Natural killer cell treated with Interleukin-12 subunit alpha and Interleukin-12 subunit beta and Interleukin-15 and Interleukin-18, amount 100 ng/mL, for 72 hours (primary cell): ENCODE measurements around the gene NIT1. TPM values are rescaled to one million over a fixed set of nuclear protein-coding genes. Genes with fewer than 3 reads are reported as not detected.
"Not testable (repeated sequence)": the region's sequence is repeated elsewhere in the genome, so short reads cannot be mapped to it uniquely, and the experiment has no call there.

Source experiments
- ATAC-seq, 2 donors: fragments of 150-1000 bp; cut with Tn5 transposase in 1 of 2; sonication (Bioruptor Pico), chemical (Tn5 transposase) in 1 of 2; 2 replicates each; pipeline ENCODE4 v1.10.0; 2021
- DNase-seq: peaks from one replicate; pipeline ENCODE4 v3.0.0; 2022; ENCODE audit warnings: low spot score
- H3K27ac Mint-ChIP-seq, 2 donors: 1 replicate in 1 of 2; 2 replicates in 1 of 2; pipeline ENCODE4 v1.8.0; 2022; ENCODE audit warnings: mixed read lengths in 2 of 2, mild to moderate bottlenecking in 1 of 2, moderate library complexity in 1 of 2
- H3K27me3 Mint-ChIP-seq, 2 donors: 1 replicate in 1 of 2; 2 replicates in 1 of 2; pipeline ENCODE4 v1.8.0; 2022; ENCODE audit warnings: mixed read lengths in 2 of 2
- H3K36me3 Mint-ChIP-seq: one replicate; pipeline ENCODE4 v1.8.0; 2022; ENCODE audit warnings: mixed read lengths
- H3K4me1 Mint-ChIP-seq, 2 donors: 1 replicate in 1 of 2; 2 replicates in 1 of 2; pipeline ENCODE4 v1.8.0; 2022; ENCODE audit warnings: low read depth in 2 of 2, mixed read lengths in 2 of 2, mild to moderate bottlenecking in 1 of 2
- H3K4me3 Mint-ChIP-seq: one replicate; pipeline ENCODE4 v1.8.0; 2022; ENCODE audit warnings: mixed read lengths
- H3K9me3 Mint-ChIP-seq: 2 replicates; pipeline ENCODE4 v1.8.0; 2022; ENCODE audit warnings: mixed read lengths
- total RNA-seq, 2 donors: library from RNA; stranded (reverse); gene quantifications; one replicate each; pipeline ENCODE4 v1.2.3, GENCODE V29; 2022

NIT1 gene
- total RNA-seq, 2 donors from 2014 or later, result 29.3 to 37.2 TPM

DNA sequence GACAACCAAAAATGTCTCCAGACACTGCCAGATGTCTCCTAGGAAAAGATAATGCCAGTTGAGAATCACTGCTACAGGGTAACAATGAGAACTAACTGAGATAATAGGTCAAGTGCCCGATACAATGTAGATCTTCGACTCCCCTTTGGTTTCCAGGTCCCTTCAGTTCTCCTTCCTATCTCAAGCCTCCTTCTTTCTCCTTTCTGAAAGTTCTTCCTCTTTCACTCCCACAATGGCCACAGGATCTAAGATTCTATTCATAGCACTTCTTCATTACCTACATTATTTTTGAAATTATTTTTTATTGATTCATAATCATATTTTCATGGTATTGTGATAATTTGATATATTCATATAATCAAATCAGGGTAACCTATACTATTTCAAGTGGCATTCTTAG, 6.4 kb upstream of the NIT1 start:
- Mint-ChIP-seq H3K4me3 (no peak overlapping the region), H3K27ac (no peak overlapping the region)

GRCh38 chr1:161113915-161114314, 4.0 kb upstream of the NIT1 start:
- H3K36me3 Mint-ChIP-seq, result peaks cover 10% of the 10 kb centered on the region
- no peaks in the 10 kb centered on the region for H3K9me3 Mint-ChIP-seq
- H3K27me3 Mint-ChIP-seq, result no peaks in the 10 kb centered on the region
- H3K27ac Mint-ChIP-seq, result peak overlapping the region; percentile 22 to 24
- H3K4me1 Mint-ChIP-seq, result peaks cover 44 to 55% of the 10 kb centered on the region in 2 donors
- peak overlapping the region; percentile 30 for H3K4me3 Mint-ChIP-seq
- no peak for DNase-seq
- ATAC-seq, result no peak

More for the DNA sequence above, 6.4 kb upstream of the NIT1 start:
- Mint-ChIP-seq H3K4me1 (peaks cover 38 to 48% of the 10 kb centered on the region in 2 donors), H3K27me3 (no peaks in the 10 kb centered on the region), H3K9me3 (no peaks in the 10 kb centered on the region), H3K36me3 (peaks cover 10% of the 10 kb centered on the region)
- DNase-seq (no peak), ATAC-seq (no peak)

DNA sequence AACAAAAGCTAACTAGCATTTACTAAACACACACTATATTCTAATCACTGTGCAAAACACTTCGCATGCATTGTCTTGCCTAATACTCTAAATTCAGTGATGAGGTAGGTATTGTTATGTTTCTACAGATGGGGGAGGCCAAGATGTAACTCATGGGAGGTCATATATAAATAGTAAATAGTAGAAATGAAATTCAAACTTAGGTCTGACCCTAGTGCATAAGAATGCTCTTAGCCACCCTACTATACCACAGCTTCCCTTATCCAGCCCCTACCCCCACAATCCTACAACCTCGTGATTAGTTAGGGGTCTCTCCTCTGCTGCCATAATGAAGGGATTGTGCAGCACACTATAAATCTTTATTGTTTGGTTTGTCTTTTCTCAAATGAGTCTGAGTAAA, 3.3 kb upstream of the NIT1 start:
- peak overlapping the region; percentile 22 to 24 for H3K27ac Mint-ChIP-seq
- H3K9me3 Mint-ChIP-seq, result no peaks in the 10 kb centered on the region
- peak overlapping the region; percentile 30 for H3K4me3 Mint-ChIP-seq
- H3K27me3 Mint-ChIP-seq, result no peaks in the 10 kb centered on the region
- peaks cover 9% of the 10 kb centered on the region for H3K36me3 Mint-ChIP-seq
- H3K4me1 Mint-ChIP-seq, result peaks cover 48 to 58% of the 10 kb centered on the region in 2 donors
- DNase-seq (no peak), ATAC-seq (no peak)

GRCh38 chr1:161115132-161115711, 2.7 kb upstream of the NIT1 start:
- peak; percentile 21 to 34 for ATAC-seq

GRCh38 chr1:161115961-161116360, 1.9 kb upstream of the NIT1 start:
- Mint-ChIP-seq H3K36me3 (peaks cover 14% of the 10 kb centered on the region), H3K27ac (peak overlapping the region; percentile 89 to 90), H3K4me3 (peak overlapping the region; percentile 97), H3K4me1 (peaks cover 56 to 67% of the 10 kb centered on the region in 2 donors)
- not testable (repeated sequence) for DNase-seq, ATAC-seq, H3K27me3 Mint-ChIP-seq, H3K9me3 Mint-ChIP-seq

More at GRCh38 chr1:161115132-161115711, 2.7 kb upstream of the NIT1 start:
- Mint-ChIP-seq H3K4me1 (peaks cover 54 to 65% of the 10 kb centered on the region in 2 donors), H3K9me3 (no peaks in the 10 kb centered on the region), H3K36me3 (peaks cover 14% of the 10 kb centered on the region), H3K27ac (peak overlapping the region; percentile 22 to 24), H3K27me3 (no peaks in the 10 kb centered on the region), H3K4me3 (peak overlapping the region; percentile 97)
- DNase-seq, result no peak

- no peaks in the 10 kb centered on the region for H3K9me3 Mint-ChIP-seq
- no peaks in the 10 kb centered on the region for H3K27me3 Mint-ChIP-seq
- ATAC-seq, result peak; percentile 50 to 66
- peak; percentile 72 for DNase-seq
- peaks cover 30% of the 10 kb centered on the region for H3K36me3 Mint-ChIP-seq
- peaks cover 43 to 44% of the 10 kb centered on the region in 2 donors for H3K4me1 Mint-ChIP-seq
- H3K4me3 Mint-ChIP-seq, result peak overlapping the region; percentile 97
- peak overlapping the region; percentile 89 to 90 for H3K27ac Mint-ChIP-seq
These were observed 1.4 kb downstream of the NIT1 start for GRCh38 chr1:161119092-161119903.

DNA sequence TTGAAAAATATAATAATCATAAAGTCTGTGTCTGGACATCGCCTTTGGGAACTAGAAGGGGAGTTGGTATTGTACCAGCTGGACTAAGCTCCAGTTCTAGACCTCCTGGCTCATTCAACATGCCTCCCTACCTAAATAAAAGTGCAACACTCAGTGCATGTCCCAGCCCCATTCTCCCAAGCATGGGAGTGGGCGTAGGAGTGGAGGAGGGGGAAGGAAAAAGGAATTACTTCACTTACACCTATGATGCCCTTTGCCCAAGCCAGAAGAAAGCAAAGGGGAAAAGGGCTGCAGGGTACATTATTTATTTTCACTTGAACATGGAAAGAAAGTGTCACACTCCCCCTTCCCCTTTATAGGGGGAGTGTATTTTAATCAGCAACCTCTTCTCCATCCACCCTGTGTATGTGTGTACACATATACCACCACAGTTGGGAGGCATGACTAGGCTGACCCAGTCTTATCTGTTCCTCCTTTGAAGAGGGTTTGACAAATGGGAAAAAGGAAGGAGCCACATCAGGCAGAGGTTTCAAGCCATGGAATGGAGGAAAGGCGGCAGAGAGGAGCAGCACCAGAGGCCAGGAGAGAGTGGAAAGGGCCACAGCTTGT, 3.2 kb downstream of the NIT1 start:
- H3K4me1 Mint-ChIP-seq, result peaks cover 35 to 40% of the 10 kb centered on the region in 2 donors
- H3K4me3 Mint-ChIP-seq, result no peak overlapping the region
- H3K27me3 Mint-ChIP-seq, result no peaks in the 10 kb centered on the region
- H3K27ac Mint-ChIP-seq, result peak overlapping the region; percentile 10 to 35
- H3K36me3 Mint-ChIP-seq, result peaks cover 36% of the 10 kb centered on the region
- ATAC-seq, result no peak
- H3K9me3 Mint-ChIP-seq, result no peaks in the 10 kb centered on the region
- DNase-seq, result no peak

- peaks cover 34 to 40% of the 10 kb centered on the region in 2 donors for H3K4me1 Mint-ChIP-seq
- H3K4me3 Mint-ChIP-seq, result no peak overlapping the region
- no peaks in the 10 kb centered on the region for H3K9me3 Mint-ChIP-seq
- H3K36me3 Mint-ChIP-seq, result peaks cover 43% of the 10 kb centered on the region
- ATAC-seq (no peak), DNase-seq (no peak)
- H3K27me3 Mint-ChIP-seq, result no peaks in the 10 kb centered on the region
- H3K27ac Mint-ChIP-seq, result peak overlapping the region; percentile 10 to 35
These were observed 3.9 kb downstream of the NIT1 start for GRCh38 chr1:161121834-161122233.

DNA sequence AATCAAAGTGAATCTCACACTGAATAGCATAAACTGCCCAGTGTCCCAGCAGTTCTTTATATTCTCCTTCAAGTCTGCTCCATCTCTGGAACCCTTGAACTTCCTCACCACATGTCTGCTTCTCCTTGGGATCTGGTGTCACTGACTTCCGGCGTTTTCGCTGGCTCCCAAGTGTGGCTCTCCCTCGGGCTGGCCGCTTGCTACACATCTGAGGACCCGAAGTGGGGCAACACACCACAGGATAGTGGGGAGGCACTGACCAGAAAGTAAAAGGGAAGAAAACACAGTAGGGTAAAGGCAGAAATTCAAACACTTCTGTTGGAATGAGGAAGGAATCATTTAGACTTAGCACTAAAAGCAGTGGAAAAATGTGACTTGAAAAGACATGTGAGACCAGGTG, 5.1 kb downstream of the NIT1 start:
- no peak for DNase-seq
- H3K27ac Mint-ChIP-seq, result no peak overlapping the region
- no peaks in the 10 kb centered on the region for H3K27me3 Mint-ChIP-seq
- peaks cover 46% of the 10 kb centered on the region for H3K36me3 Mint-ChIP-seq
- peaks cover 41 to 45% of the 10 kb centered on the region in 2 donors for H3K4me1 Mint-ChIP-seq
- no peak overlapping the region for H3K4me3 Mint-ChIP-seq
- H3K9me3 Mint-ChIP-seq, result no peaks in the 10 kb centered on the region
- ATAC-seq, result no peak

GRCh38 chr1:161127649-161128048, 9.7 kb downstream of the NIT1 start:
- Mint-ChIP-seq H3K9me3 (no peaks in the 10 kb centered on the region), H3K4me3 (no peak overlapping the region), H3K27me3 (no peaks in the 10 kb centered on the region), H3K27ac (peak overlapping the region; percentile 12 to 42), H3K36me3 (peaks cover 27% of the 10 kb centered on the region), H3K4me1 (peaks cover 40 to 45% of the 10 kb centered on the region in 2 donors)
- DNase-seq (no peak), ATAC-seq (no peak)

DNA sequence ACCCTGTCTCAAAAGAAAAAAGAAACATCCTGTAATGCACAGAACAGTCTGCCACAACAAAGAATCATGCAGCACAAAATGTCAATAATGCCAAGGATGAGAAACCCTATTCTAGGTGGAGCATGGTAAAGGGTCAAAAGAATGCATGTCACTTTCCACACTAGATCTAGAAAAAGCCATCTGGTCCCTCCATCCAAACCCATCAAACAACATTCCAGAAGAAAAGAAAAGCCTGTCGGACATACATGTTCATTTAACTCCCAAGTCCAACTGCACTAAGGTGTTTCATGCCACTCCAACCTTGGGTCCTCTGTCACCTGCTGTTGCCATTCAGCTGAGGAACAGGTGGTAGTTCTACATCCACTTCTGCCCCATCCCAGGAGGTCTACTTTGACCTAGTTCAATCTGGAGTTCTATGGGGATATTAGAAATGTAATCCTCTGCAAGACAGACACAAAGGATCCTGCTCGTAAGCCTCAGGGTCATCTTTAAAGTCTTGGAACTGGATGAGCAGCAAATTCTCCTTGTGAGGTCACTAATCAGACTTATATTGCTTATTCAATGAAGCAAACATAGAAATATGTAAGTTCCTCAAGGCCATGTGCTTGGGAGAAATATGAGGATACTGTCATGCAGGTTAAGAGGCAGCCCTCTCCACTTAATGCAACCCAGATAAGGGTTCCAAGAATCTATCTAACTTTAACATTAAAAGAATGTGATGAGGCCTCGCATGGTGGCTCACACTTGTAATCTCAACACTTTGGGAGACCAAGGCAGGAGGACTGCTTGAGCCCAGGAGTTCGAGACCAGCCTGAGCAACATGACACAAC, 10.9 kb downstream of the NIT1 start:
- Mint-ChIP-seq H3K27ac (no peak overlapping the region), H3K4me3 (no peak overlapping the region), H3K36me3 (peaks cover 26% of the 10 kb centered on the region), H3K9me3 (no peaks in the 10 kb centered on the region), H3K27me3 (no peaks in the 10 kb centered on the region), H3K4me1 (peaks cover 40 to 45% of the 10 kb centered on the region in 2 donors)
- ATAC-seq (no peak), DNase-seq (no peak)

DNA sequence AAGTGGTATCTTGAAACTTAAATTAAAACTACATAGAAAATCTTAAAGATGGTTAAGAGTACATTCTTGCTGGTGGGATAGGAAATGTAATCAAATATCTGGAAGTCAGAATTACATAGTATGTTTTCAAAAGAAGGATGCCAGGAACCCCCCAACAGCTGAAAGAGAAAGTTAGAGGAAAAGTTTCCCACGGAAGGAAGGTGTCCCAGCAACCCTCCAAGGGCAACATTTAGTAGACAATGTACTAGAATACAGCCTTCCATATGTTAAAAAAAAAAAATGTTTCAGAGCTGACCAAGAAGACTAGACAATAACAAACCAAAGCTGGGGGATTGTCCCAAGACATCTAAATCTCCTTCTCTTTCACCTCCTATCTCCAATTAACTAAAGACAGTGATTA, 12.4 kb downstream of the NIT1 start:
- no peaks in the 10 kb centered on the region for H3K9me3 Mint-ChIP-seq
- peaks cover 21% of the 10 kb centered on the region for H3K36me3 Mint-ChIP-seq
- no peaks in the 10 kb centered on the region for H3K27me3 Mint-ChIP-seq
- ATAC-seq (no peak), DNase-seq (no peak)
- no peak overlapping the region for H3K27ac Mint-ChIP-seq
- H3K4me1 Mint-ChIP-seq, result peaks cover 41 to 50% of the 10 kb centered on the region in 2 donors
- no peak overlapping the region for H3K4me3 Mint-ChIP-seq
